HG03060 (cell line): ENCODE measurements around the gene CCM2.
"Not testable (repeated sequence)": the region's sequence is repeated elsewhere in the genome, so short reads cannot be mapped to it uniquely, and the experiment has no call there.

Experiments
- ATAC-seq: cut with Tn5 transposase; IDR thresholded peaks from one replicate; pipeline ENCODE4 v1.9.1; 2021; ENCODE audit warnings: low read depth, moderate number of reproducible peaks; ENCODE audit not compliant: unreplicated experiment

Gene CCM2

DNA sequence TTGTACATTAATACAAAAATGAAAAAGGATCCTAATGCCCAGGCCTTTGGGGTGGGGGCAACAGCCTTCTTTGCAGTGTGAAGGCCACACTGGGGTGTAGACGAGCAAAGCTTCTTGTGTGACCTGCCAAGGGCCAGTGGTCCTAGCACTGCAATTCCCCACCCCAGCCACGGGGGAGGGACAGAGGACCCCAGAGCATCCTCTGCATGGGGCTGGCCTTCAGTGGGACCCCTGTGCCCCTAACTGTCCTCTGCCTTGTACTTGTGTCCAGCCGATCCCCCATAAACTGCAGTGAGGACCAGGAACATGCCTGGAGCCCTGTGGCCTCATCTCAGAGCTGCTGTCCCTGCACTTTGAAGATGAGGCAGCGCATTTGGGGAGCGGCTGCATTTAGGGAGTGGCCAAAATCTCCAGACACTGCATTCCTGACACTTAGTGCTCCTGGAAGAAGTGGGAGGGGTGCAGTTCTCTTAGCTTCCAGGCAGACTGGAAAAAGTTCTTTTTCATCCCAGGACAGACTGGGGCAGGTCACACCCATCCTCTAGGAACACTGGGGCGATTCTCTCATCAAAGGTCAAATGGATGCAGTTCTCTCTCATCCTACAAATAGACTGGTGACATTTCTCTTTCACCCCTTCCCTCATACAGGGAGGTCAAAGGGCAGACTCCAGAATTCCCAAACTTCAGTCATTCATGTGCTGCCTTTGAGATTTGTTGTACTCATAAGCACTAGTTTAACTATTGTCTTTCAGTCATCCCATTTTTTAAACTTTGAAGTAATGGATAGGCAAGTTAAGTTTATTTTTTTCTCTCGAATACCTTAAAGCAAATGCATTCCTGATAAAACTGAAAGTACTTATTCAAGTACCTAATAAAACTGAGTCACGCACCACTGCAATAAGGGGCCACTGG, 20.3 kb upstream of the CCM2 start:
- no peak for ATAC-seq

DNA sequence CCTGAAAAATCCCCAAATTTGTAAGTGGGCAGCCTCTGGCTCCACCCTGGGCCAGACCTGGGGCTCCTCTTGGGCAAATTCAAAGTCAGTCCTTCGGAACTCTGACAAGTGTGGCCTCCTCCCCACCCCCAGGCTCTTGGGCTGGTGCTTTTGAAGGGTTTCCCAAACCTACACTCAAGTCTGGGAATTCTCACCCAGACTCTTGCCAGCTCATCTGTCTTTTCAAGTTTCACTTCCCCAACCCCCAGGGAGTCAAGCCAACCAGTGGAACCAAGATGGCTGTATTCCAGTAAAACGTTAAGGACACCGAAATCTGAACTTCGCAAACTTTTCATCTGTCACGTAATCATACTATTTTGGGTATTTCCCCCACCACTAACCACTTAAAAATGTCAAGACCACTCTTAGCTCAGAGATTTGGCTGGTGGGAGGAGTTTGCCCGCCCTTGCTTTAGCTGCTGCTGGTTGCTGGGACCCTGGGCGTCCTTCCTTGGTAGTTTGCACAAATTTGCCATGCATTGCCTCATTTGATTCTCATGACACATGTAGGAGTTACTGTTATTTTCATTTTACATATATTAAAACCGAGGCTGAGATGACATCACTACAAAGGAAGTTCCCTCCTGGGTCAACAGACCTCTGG, 19.5 kb upstream of the CCM2 start:
- peak; percentile 37 for ATAC-seq

DNA sequence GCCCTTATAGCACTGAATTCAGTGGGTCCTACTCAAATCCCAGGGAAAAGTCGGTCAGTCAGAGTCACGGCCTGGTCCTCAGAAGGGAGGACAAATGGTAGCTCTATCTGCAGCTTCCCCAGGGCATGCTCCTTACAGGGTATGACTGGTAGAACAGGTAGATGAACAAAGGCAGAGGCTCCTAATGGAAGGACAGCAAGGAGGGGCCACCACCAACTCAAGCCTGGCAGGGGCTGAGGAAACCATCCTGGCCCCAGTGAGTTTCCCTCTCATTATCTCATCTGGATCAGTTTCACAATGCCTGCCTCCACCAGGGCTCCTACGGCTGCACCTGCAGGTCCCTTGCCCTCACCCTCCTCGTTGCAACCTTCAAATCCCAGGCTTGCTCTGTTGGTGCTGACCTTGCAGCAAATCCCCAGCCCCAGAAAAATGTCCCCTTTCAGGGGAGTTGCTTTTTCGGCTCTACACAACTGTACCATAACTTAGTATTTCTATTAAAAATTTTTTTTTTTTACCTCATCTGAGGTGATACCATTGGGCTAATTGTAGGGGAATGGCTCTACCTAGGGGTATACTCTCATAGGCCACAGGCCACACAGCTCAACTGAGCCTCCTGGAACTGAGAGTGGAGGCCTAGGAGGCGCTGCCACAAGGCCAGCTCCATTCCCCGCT, 18.8 kb upstream of the CCM2 start:
- peak; percentile 1 for ATAC-seq

DNA sequence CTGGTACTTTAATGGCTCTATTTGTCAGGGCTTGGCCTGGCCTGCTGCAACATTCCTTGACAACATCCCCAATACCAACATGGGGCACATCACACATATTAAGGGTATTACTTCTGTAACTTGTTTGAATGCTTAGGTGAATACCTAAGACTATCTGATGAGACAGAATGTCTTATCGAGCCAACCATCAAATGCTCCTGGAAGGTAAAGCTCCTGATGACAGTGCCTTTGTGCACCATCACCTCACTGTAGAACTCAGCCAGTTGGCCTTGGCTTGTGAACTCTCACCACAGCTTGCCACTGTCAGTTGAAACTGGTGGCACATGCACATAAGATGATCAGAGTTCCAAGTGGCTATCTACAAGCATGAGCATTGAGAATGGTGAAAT, 17.5 kb upstream of the CCM2 start:
- ATAC-seq = no peak

DNA sequence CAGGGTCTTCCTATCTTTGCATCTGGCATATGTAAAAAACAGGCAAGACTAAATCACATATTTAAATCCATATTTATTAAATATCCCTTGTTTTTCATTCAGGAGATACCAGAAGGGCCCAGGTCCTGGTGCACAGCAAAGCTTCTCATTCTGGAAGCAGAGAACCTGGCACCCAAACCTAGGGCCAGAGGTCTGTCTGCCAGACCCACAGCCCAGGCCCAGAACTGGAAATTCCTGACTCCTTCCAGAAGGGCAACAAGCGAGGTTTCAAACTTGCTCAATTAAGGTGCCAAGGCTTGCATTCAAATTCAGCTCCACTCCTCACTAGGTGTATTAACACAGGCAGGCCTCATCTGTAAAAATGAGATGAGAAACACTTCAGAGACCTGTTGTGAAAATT, 17.0 kb upstream of the CCM2 start:
- ATAC-seq = no peak

DNA sequence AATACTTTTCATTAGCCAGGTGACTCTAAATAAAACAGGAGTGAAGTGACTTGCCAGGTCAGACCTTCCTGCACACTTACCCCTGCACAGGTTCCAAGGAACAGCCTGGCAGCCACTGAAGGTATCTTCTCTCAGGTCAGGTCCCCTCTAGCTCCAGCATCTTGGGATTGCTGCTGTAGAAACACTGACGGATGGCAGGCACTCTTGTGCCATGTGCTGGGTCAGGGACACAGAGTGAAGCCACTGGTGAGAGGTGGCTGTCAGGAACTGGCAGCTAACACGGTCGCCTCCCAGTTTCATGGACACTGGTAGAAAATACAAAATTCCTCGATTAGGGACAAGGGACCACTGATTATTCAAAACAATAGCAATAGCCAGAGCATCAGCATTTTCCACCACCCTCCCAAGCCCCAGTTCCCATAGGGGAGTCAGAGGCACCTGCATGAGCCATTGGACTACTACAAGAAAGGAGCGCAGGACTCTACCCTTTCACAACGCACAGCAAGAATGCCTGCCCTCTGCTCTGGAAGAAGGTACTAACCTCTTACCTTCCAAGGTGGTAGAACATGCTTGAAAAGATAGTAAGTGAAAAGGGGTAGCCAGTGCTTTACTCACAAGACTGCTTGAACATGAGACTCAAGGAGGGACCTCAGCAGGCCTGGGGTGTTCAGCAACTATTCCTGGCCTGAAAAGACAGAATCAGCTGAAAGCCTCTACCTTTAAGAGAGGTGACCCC, 16.1 kb upstream of the CCM2 start:
- no peak for ATAC-seq

DNA sequence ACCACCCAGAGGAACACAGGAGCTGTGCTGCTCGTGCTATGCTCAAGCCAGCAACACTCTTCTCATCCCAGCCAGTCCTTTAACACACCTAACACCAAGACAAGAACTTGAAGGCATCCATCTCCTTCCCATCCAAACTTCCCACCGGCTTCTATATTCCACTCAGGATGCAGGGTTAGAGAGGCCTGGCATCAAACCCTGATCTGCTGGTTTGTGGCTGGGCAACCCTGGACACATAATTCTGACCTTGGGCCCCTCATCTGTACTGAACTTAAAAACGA, 15.6 kb upstream of the CCM2 start:
- ATAC-seq = no peak

DNA sequence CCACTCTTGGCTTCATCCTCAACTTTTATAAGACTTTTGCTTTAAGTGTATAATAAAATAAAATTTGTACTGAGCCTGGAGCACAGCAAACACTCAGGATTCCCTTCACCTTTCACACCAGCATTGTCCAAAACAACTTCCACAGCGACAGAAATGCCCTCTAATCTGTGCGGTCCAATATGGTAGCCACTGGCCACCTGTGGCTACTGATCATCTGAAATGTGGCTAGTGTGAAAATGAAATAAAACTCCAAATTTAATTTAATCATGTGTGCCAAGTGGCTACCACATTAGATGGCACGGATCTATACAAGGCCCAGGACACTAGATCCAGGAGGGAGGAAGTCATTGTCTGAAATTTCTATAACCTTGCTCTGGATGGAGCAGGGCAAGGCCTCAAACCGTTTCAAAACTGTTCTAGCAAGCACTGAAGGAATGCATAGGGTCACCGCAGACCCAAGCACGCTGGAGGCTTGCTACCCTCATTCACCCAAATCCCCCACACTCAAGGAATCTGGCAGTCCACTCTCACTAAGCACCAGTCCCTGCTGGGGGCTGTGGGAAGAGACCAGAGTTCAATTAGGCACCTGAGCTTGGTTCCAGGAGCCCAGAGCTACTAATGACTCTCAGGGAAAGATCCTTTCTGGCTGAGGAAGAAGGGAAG, 14.8 kb upstream of the CCM2 start:
- no peak for ATAC-seq

DNA sequence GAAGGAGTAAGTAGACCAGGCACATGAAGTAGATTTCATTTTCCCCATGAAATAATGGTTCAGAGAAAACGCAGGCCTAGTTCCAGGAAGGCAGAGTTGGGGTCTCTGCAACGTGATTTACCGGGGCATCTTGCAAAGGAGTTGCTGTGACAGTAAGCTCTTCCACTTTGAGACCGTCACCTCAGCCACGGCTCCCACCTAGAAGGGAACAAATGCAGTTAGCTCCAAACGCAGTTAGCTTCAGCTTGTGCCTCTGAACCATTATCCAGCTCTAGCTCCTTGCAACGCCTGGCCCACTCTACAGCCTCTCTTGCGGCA, 14.1 kb upstream of the CCM2 start:
- no peak for ATAC-seq

DNA sequence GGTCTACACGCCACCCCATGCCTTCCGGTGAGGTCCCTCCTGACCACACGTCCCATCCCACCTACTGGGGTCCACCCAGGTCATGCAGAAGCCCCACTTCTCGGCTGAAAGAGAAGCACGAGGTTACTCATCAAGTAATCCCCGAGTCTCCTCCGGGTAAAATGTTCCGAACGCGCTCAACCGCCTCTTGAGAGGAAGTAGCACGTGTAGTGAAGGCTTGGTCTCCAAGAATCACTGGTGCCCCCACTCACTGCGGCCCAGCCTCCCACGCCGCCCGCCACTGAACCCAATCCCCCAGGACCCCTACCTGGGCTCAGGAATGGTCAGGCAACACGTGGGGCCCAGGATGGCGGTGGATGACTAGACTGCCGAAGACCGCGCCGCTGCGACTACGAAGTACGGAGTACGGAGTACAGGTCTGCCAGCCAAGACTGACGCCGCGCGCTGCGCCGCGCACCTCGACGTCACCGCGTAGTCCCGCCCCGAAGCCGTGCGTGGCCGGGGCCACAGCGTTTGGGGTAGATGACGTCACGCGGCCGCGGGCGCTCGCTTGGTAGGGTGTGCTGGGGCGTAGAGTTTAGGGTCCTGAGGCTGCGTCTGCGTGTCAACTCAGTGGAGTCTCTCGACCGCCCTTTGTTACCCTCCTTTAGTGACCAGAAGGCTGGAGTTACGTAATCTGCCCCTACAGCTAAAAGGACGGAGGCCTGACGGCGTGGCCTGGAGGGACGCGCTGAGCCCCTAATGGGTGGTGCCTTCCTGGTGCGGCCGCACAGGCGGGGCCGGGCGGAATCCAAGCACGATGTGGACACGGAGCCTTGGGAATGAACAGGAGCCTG, 13.6 kb upstream of the CCM2 start:
- ATAC-seq = peak; percentile 71

DNA sequence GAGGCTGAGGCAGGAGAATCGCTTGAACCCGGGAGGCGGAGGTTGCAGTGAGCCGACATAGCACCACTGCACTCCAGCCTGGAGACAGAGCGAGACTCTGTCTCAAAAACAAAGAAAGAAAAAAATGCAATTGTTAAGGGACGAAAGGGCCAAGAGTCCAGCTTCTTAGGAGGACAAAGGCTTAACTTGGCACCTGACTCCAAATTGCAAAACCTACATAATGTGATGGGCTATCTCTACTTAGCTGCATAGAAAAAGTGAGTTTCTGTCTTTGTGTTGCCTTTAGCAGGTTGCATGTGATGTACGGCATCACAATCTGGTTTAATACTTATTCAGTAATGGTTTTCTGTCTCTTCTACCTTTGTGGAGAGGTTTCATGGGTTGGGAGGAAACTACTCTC, 12.5 kb upstream of the CCM2 start:
- ATAC-seq = no peak

DNA sequence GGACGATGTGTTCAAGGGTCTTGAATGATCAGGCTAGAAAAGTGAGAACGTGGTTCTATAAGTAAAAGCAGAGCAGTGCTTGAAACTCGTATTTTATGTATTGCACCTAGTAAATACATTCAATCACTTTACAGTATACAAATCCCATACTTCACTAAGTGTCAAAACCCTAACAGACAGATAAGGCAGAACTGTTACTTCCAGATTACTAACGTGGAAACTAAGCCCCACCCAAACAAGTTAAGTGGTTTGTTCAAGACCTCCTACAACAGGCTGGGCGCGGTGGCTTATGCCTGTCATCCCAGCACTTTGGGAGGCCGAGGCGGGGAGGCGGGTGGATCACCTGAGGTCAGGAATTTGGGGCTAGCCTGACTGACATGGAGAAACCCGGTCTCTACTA, 12.0 kb upstream of the CCM2 start:
- ATAC-seq = no peak

DNA sequence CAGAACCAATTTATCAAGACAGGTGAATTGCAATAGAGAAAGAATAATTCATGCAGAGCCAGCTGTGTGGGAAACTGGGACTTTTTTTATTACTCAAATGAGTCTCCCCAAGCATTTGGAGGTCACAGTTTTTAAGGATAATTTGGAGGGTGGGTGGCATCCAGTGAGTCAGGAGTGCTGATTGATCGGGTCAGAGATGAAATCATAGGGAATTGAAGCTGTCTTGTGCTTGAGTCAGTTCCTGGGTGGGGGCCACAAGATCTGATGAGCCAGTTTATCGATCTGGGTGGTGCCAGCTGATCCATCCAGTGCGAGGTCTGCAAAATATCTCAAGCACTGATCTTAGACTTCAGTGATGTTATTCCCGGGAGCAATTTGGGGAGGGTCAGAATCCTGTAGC, 11.3 kb upstream of the CCM2 start:
- ATAC-seq = no peak

DNA sequence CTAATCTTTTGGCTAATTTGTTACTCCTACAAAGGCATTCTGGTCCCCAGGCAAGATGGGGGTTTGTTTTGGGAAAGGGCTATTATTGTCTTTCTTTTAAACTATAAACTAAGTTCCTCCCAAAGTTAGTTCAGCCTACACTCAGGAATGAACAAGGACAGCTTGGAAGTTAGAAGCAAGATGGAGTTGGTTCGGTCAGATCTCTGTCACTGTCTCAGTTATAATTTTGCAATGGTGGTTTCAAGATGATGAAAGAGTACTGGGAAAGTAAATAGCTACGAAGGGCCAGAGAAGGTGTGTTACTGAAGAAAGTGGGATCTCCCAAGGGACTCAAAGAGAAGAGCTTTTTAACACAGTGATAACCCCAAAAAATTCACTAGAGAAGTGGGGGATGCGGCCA, 10.9 kb upstream of the CCM2 start:
- no peak for ATAC-seq

DNA sequence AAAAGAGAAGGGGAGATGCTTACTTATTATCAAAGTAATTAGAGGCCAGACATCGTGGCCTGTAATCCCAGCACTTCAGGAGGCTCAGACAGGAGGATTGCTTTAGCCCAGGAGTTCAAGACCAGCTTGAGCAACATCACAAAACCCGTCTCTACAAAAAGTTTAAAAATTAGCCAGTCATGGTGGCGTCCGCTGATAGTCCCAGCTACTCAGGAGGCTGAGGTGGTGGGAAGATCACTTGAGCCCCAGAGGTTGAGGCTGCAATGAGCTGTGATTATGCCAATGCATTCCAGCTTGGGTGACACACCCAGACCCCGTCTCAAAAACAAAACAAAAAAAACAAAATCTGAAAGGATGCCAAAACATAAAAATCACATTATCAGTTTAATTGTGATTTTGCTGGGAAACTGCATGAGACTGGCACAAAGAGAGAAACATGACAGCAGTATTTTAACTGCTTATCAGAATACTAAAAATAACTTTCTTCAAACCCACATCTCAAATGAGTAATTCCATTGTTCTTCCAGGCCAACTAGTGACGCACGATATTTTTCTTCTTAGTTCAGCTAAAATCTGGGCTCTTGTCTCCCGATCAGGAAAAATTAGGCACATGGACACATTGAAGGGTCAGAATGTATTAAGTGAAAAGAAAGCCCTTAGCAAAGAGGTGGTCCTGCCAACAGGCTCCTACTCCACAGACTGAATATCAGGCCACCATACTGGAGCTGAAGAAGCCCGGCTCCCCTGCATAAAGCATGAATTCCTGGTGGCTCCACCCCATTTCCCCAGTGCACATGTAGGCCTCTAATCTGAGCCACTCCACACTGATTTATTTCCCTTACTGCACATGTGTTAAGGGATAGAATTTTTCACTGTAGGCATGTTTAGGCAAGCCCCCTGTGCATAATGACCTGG, 9.6 kb upstream of the CCM2 start:
- no peak for ATAC-seq

DNA sequence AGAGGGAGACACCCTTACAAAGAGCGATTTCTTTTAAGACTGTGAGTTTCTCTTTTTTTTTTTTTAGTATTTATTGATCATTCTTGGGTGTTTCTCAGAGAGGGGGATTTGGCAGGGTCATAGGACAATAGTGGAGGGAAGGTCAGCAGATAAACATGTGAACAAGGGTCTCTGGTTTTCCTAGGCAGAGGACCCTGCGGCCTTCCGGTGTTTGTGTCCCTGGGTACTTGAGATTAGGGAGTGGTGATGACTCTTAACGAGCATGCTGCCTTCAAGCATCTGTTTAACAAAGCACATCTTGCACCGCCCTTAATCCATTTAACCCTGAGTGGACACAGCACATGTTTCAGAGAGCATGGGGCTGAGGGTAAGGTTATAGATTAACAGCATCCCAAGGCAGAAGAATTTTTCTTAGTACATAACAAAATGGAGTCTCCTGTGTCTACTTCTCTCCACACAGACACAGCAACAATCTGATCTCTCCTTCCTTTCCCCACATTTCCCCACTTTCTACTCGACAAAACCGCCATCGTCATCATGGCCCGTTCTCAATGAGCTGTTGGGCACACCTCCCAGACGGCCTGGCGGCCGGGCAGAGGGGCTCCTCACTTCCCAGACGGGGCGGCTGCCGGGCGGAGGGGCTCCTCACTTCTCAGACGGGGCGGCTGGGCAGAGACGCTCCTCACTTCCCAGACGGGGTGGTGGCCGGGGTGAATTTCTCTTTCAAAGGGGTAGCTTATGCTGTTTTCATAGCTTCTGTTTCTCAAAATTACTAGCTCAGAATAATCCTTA, 7.8 kb upstream of the CCM2 start:
- not testable (repeated sequence) for ATAC-seq

DNA sequence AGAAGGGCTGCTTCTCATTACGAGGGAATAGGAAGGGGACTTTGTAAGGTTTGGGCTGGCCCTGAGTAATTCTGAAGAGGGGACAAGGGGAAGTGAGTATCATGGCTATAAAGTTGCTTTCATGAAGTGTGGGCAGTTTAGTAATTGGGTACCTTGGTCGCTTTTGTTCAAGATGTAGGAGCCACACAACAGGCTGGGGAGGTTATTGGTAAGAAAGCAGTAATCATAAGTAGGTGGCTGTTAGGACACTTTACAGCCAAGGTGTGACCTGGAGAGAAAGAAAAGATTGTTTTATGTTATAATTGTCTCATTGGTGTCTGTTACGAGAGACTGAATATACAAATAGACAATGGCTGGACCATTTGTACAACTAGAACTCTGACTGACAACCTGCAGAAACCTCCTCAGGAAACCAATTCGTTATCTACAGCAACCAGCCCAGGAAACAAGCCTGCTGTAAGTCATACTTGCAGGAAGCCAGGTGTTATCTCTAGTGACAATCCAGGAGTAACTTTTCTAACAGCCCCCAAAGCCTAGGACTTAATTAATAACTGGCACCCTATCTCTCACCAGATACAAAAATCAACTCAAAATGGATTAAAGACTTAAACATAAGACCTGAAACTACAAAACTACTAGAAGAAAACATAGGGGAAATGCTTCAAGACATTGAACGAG, 5.0 kb upstream of the CCM2 start:
- ATAC-seq = no peak
